T-helper 17 cell (primary cell): ENCODE data around the gene TPCN1. TPM values are rescaled to one million over a fixed set of nuclear protein-coding genes. Genes with fewer than 3 reads are reported as not detected.

ENCODE experiments used
- ATAC-seq: fragments of 150-1000 bp; cut with Tn5 transposase; 2 replicates; pipeline ENCODE4 v1.10.0; 2021; ENCODE audit warnings: mild to moderate bottlenecking, moderate library complexity
- DNase-seq, 3 donors: peaks; one replicate each; pipeline versions ENCODE4 v3.0.0 to v3.0.0-alpha.2; 2020 to 2021
- H3K9me3 ChIP-seq: one replicate; pipeline ENCODE4 v1.7.0; 2013; ENCODE audit warnings: low read length, mild to moderate bottlenecking; ENCODE audit not compliant: control insufficient read depth, poor library complexity, severe bottlenecking
- H3K27ac Mint-ChIP-seq: one replicate; pipeline ENCODE4 v1.8.0; 2022; ENCODE audit warnings: mild to moderate bottlenecking, moderate library complexity, mixed read lengths
- H3K27me3 Mint-ChIP-seq: one replicate; pipeline ENCODE4 v1.8.0; 2022; ENCODE audit warnings: mixed read lengths
- H3K36me3 Mint-ChIP-seq: one replicate; pipeline ENCODE4 v1.8.0; 2022; ENCODE audit warnings: low read depth, mixed read lengths
- H3K4me1 Mint-ChIP-seq: one replicate; pipeline ENCODE4 v1.8.0; 2022; ENCODE audit warnings: mild to moderate bottlenecking, mixed read lengths
- H3K4me3 Mint-ChIP-seq: one replicate; pipeline ENCODE4 v1.8.0; 2022; ENCODE audit warnings: mild to moderate bottlenecking, moderate library complexity, mixed read lengths
- total RNA-seq, 4 donors: library from RNA in 2 of 4; stranded (reverse) in 2 of 4; gene quantifications; one replicate each; pipeline ENCODE4 v1.2.3 and lab custom pipeline; 2022 to 2026

The TPCN1 gene
- total RNA-seq, 2 donors from 2014 or later: 39.9 to 59.0 TPM

- H3K36me3 Mint-ChIP-seq: no peaks in the 10 kb centered on the region
- ATAC-seq (no peak), DNase-seq (no peak)
- no peaks in the 10 kb centered on the region for H3K27me3 Mint-ChIP-seq
- H3K4me1 Mint-ChIP-seq: peaks cover 19% of the 10 kb centered on the region
- H3K27ac Mint-ChIP-seq: peak overlapping the region; percentile 41
- H3K9me3 ChIP-seq: no peaks in the 10 kb centered on the region
- peak overlapping the region; percentile 19 for H3K4me3 Mint-ChIP-seq
Measured at GRCh38 chr12:113244478-113244958, 23.3 kb downstream of the TPCN1 start.

GRCh38 chr12:113245695-113246477 is 24.6 kb downstream of the TPCN1 start:
- no peaks in the 10 kb centered on the region for H3K9me3 ChIP-seq
- DNase-seq (no peak), ATAC-seq (no peak)
- H3K4me3 Mint-ChIP-seq: no peak overlapping the region
- peak overlapping the region; percentile 16 for H3K27ac Mint-ChIP-seq
- H3K36me3 Mint-ChIP-seq: no peaks in the 10 kb centered on the region
- H3K4me1 Mint-ChIP-seq: peaks cover 14% of the 10 kb centered on the region
- H3K27me3 Mint-ChIP-seq: no peaks in the 10 kb centered on the region

- no peak overlapping the region for H3K4me3 Mint-ChIP-seq
- peaks cover 1% of the 10 kb centered on the region for H3K36me3 Mint-ChIP-seq
- peaks cover 14% of the 10 kb centered on the region for H3K4me1 Mint-ChIP-seq
- peak overlapping the region; percentile 16 for H3K27ac Mint-ChIP-seq
- ATAC-seq: no peak
- no peak for DNase-seq
- no peaks in the 10 kb centered on the region for H3K9me3 ChIP-seq
- no peaks in the 10 kb centered on the region for H3K27me3 Mint-ChIP-seq
Measured at GRCh38 chr12:113246478-113247122, 25.3 kb downstream of the TPCN1 start.

GRCh38 chr12:113247123-113248050 is 26.1 kb downstream of the TPCN1 start:
- Mint-ChIP-seq H3K4me3 (no peak overlapping the region), H3K36me3 (peaks cover 3% of the 10 kb centered on the region), H3K27ac (no peak overlapping the region), H3K4me1 (peaks cover 14% of the 10 kb centered on the region), H3K27me3 (no peaks in the 10 kb centered on the region)
- H3K9me3 ChIP-seq: no peaks in the 10 kb centered on the region
- ATAC-seq: no peak
- DNase-seq: no peak

- no peak overlapping the region for H3K27ac Mint-ChIP-seq
- H3K4me1 Mint-ChIP-seq: peaks cover 12% of the 10 kb centered on the region
- no peak overlapping the region for H3K4me3 Mint-ChIP-seq
- no peak for DNase-seq
- H3K9me3 ChIP-seq: no peaks in the 10 kb centered on the region
- H3K27me3 Mint-ChIP-seq: no peaks in the 10 kb centered on the region
- ATAC-seq: no peak
- H3K36me3 Mint-ChIP-seq: peaks cover 3% of the 10 kb centered on the region
Measured at GRCh38 chr12:113248051-113248825, 27.0 kb downstream of the TPCN1 start.

GRCh38 chr12:113248842-113249435 is 27.7 kb downstream of the TPCN1 start:
- no peaks in the 10 kb centered on the region for H3K9me3 ChIP-seq
- ATAC-seq: no peak
- DNase-seq: no peak
- H3K4me3 Mint-ChIP-seq: no peak overlapping the region
- H3K27me3 Mint-ChIP-seq: no peaks in the 10 kb centered on the region
- peak overlapping the region; percentile 32 for H3K27ac Mint-ChIP-seq
- H3K36me3 Mint-ChIP-seq: peaks cover 3% of the 10 kb centered on the region
- H3K4me1 Mint-ChIP-seq: peaks cover 12% of the 10 kb centered on the region

GRCh38 chr12:113249546-113249945 is 28.3 kb downstream of the TPCN1 start:
- Mint-ChIP-seq H3K36me3 (peaks cover 3% of the 10 kb centered on the region), H3K4me3 (no peak overlapping the region), H3K27me3 (no peaks in the 10 kb centered on the region), H3K4me1 (peaks cover 10% of the 10 kb centered on the region), H3K27ac (peak overlapping the region; percentile 32)
- ATAC-seq (no peak), DNase-seq (no peak)
- H3K9me3 ChIP-seq: no peaks in the 10 kb centered on the region

- ATAC-seq: no peak
- no peak for DNase-seq
- H3K9me3 ChIP-seq: no peaks in the 10 kb centered on the region
- peaks cover 8% of the 10 kb centered on the region for H3K4me1 Mint-ChIP-seq
- no peaks in the 10 kb centered on the region for H3K27me3 Mint-ChIP-seq
- no peak overlapping the region for H3K27ac Mint-ChIP-seq
- no peak overlapping the region for H3K4me3 Mint-ChIP-seq
- peaks cover 3% of the 10 kb centered on the region for H3K36me3 Mint-ChIP-seq
Measured at GRCh38 chr12:113250045-113250444, 28.8 kb downstream of the TPCN1 start.

- H3K27me3 Mint-ChIP-seq: no peaks in the 10 kb centered on the region
- no peak for DNase-seq
- no peaks in the 10 kb centered on the region for H3K9me3 ChIP-seq
- no peak for ATAC-seq
- H3K36me3 Mint-ChIP-seq: peaks cover 3% of the 10 kb centered on the region
- no peak overlapping the region for H3K27ac Mint-ChIP-seq
- H3K4me3 Mint-ChIP-seq: peak overlapping the region; percentile 51
- peaks cover 6% of the 10 kb centered on the region for H3K4me1 Mint-ChIP-seq
Measured at GRCh38 chr12:113251404-113252070, 30.3 kb downstream of the TPCN1 start.

- ATAC-seq: no peak
- H3K27me3 Mint-ChIP-seq: no peaks in the 10 kb centered on the region
- no peak overlapping the region for H3K4me3 Mint-ChIP-seq
- no peaks in the 10 kb centered on the region for H3K9me3 ChIP-seq
- peaks cover 3% of the 10 kb centered on the region for H3K36me3 Mint-ChIP-seq
- H3K4me1 Mint-ChIP-seq: peaks cover 6% of the 10 kb centered on the region
- no peak for DNase-seq
- no peak overlapping the region for H3K27ac Mint-ChIP-seq
Measured at GRCh38 chr12:113252494-113252893, 31.2 kb downstream of the TPCN1 start.

GRCh38 chr12:113253532-113254285 is 32.4 kb downstream of the TPCN1 start:
- no peak overlapping the region for H3K27ac Mint-ChIP-seq
- H3K4me1 Mint-ChIP-seq: peaks cover 3% of the 10 kb centered on the region
- no peak overlapping the region for H3K4me3 Mint-ChIP-seq
- no peak for ATAC-seq
- H3K36me3 Mint-ChIP-seq: peaks cover 3% of the 10 kb centered on the region
- DNase-seq: no peak
- H3K9me3 ChIP-seq: no peaks in the 10 kb centered on the region
- H3K27me3 Mint-ChIP-seq: no peaks in the 10 kb centered on the region
